CD8-positive, alpha-beta memory T cell (primary cell): ENCODE data around the gene C1orf198. TPM values are rescaled to one million over a fixed set of nuclear protein-coding genes. Genes with fewer than 3 reads are reported as not detected.
A peak's percentile ranks its signal among the peaks of the same experiment; 100 is the strongest.

ENCODE experiments used
- CTCF ChIA-PET: fragments of 350-600 bp; sonication (Branson Sonifier 250); formaldehyde crosslinking; loops from one replicate; lab custom pipeline; 2021; ENCODE audit warnings: antibody characterized with exemption; lab: Charles Lee
- POLR2A ChIA-PET: fragments of 350-600 bp; sonication (Branson Sonifier 250); formaldehyde crosslinking; loops from one replicate; lab custom pipeline; 2021; ENCODE audit warnings: antibody characterized with exemption; lab: Charles Lee
- DNase-seq, 5 donors: peaks; one replicate each; pipeline versions ENCODE4 v3.0.0 to v3.0.0-alpha.2; 2020 to 2022; ENCODE audit warnings: mixed read lengths in 1 of 5
- H3K27ac ChIP-seq: one replicate; pipeline ENCODE4 v1.7.0; 2013; ENCODE audit warnings: low read depth, mild to moderate bottlenecking, low read length, moderate library complexity
- H3K27me3 ChIP-seq: 2 replicates; pipeline ENCODE4 v1.7.0; 2013; ENCODE audit warnings: low read length, mild to moderate bottlenecking; ENCODE audit not compliant: insufficient read depth, poor library complexity, severe bottlenecking
- H3K36me3 ChIP-seq: 2 replicates; pipeline ENCODE4 v1.7.0; 2013; ENCODE audit warnings: mild to moderate bottlenecking, low read length, moderate library complexity; ENCODE audit not compliant: insufficient read depth
- H3K4me1 ChIP-seq: 2 replicates; pipeline ENCODE4 v1.7.0; 2013; ENCODE audit warnings: mild to moderate bottlenecking, low read length, moderate library complexity; ENCODE audit not compliant: insufficient read depth
- H3K4me3 ChIP-seq: 2 replicates; pipeline ENCODE4 v1.7.0; 2013; ENCODE audit warnings: mild to moderate bottlenecking, low read length
- H3K9me3 ChIP-seq: 2 replicates; pipeline ENCODE4 v1.7.0; 2013; ENCODE audit warnings: mild to moderate bottlenecking, low read length
- H3K27ac Mint-ChIP-seq, 8 donors: one replicate each; pipeline ENCODE4 v1.8.0; 2020 to 2021; ENCODE audit warnings: mixed read lengths in 8 of 8, mild to moderate bottlenecking in 6 of 8, inconsistent platforms in 3 of 8, moderate library complexity in 3 of 8
- H3K27me3 Mint-ChIP-seq, 2 donors: one replicate each; pipeline ENCODE4 v1.8.0; 2020 to 2021; ENCODE audit warnings: mixed read lengths in 2 of 2, mild to moderate bottlenecking in 1 of 2, moderate library complexity in 1 of 2
- H3K36me3 Mint-ChIP-seq, 3 donors: one replicate each; pipeline ENCODE4 v1.8.0; 2020 to 2021; ENCODE audit warnings: mixed read lengths in 3 of 3, inconsistent platforms in 1 of 3, mild to moderate bottlenecking in 1 of 3
- H3K4me1 Mint-ChIP-seq, 3 donors: one replicate each; pipeline ENCODE4 v1.8.0; 2020 to 2021; ENCODE audit warnings: mixed read lengths in 3 of 3, inconsistent platforms in 1 of 3, mild to moderate bottlenecking in 1 of 3
- H3K4me3 Mint-ChIP-seq, 7 donors: one replicate each; pipeline ENCODE4 v1.8.0; 2020 to 2021; ENCODE audit warnings: mixed read lengths in 7 of 7, mild to moderate bottlenecking in 6 of 7, moderate library complexity in 4 of 7, inconsistent platforms in 2 of 7
- H3K9me3 Mint-ChIP-seq, 5 donors: one replicate each; pipeline ENCODE4 v1.8.0; 2020 to 2022; ENCODE audit warnings: mixed read lengths in 5 of 5, mild to moderate bottlenecking in 3 of 5, moderate library complexity in 2 of 5, inconsistent platforms in 1 of 5
- polyA plus RNA-seq: library from polyadenylated mRNA; unstranded; fragments of 300-500 nt; fragmentation: Illumina TruSeq; gene quantifications from one replicate; pipeline ENCODE4 v1.2.3, GENCODE V29; 2021
- total RNA-seq, 2 experiments: library from RNA; stranded (reverse); gene quantifications; one replicate each; pipeline ENCODE4 v1.2.3, GENCODE V29; 2021

C1orf198 gene
- total and polyA plus RNA-seq, 3 experiments from 2014 or later = 5.7 to 7.2 (median 5.9) TPM

GRCh38 chr1:230875370-230875769 is 7.0 kb upstream of the C1orf198 start:
- H3K4me1 ChIP-seq = no peaks in the 10 kb centered on the region
- H3K9me3 ChIP-seq = no peaks in the 10 kb centered on the region
- Mint-ChIP-seq H3K4me1 (no peaks in the 10 kb centered on the region), H3K9me3 (no peaks in the 10 kb centered on the region), H3K27ac (no peak overlapping the region), H3K4me3 (no peak overlapping the region), H3K27me3 (peaks cover 30 to 64% of the 10 kb centered on the region in 2 donors), H3K36me3 (no peaks in the 10 kb centered on the region)
- no peak for DNase-seq
- H3K27me3 ChIP-seq = peaks cover 4% of the 10 kb centered on the region
- no peak overlapping the region for H3K27ac ChIP-seq
- ChIA-PET POLR2A (no interaction called here), CTCF (no interaction called here)
- H3K36me3 ChIP-seq = no peaks in the 10 kb centered on the region
- no peak overlapping the region for H3K4me3 ChIP-seq

- Histone ChIP-seq H3K27me3 (no peaks in the 10 kb centered on the region), H3K36me3 (no peaks in the 10 kb centered on the region), H3K4me1 (peaks cover 13% of the 10 kb centered on the region), H3K27ac (no peak overlapping the region), H3K4me3 (no peak overlapping the region), H3K9me3 (no peaks in the 10 kb centered on the region)
- Mint-ChIP-seq H3K4me3 (peak overlapping the region in 1 of 7 donors; percentile 11), H3K4me1 (peaks cover 11 to 23% (median 12%) of the 10 kb centered on the region in 3 donors), H3K27ac (no peak overlapping the region), H3K9me3 (no peaks in the 10 kb centered on the region), H3K36me3 (peaks cover 0 to 5% (median 0%) of the 10 kb centered on the region in 3 donors), H3K27me3 (peaks cover 22 to 41% of the 10 kb centered on the region in 2 donors)
- no peak for DNase-seq
- CTCF ChIA-PET = no interaction called here
- POLR2A ChIA-PET = no interaction called here
These were observed 2.6 kb upstream of the C1orf198 start for GRCh38 chr1:230870916-230871315.

- no peak overlapping the region for H3K4me3 ChIP-seq
- H3K27me3 ChIP-seq = no peaks in the 10 kb centered on the region
- peaks cover 0 to 5% (median 0%) of the 10 kb centered on the region in 3 donors for H3K36me3 Mint-ChIP-seq
- H3K27ac ChIP-seq = no peak overlapping the region
- peaks cover 19 to 33% of the 10 kb centered on the region in 2 donors for H3K27me3 Mint-ChIP-seq
- ChIA-PET CTCF (interaction anchor here (1.3 kb wide), 1 partner anchor 109 kb away, joined by 3 read pairs; the partner anchor contains the start of gene TTC13), POLR2A (no interaction called here)
- no peak for DNase-seq
- no peaks in the 10 kb centered on the region for H3K9me3 ChIP-seq
- H3K4me3 Mint-ChIP-seq = peak overlapping the region; percentile 56 to 88 (median 79)
- no peaks in the 10 kb centered on the region for H3K36me3 ChIP-seq
- no peaks in the 10 kb centered on the region for H3K9me3 Mint-ChIP-seq
- H3K27ac Mint-ChIP-seq = no peak overlapping the region
- H3K4me1 Mint-ChIP-seq = peaks cover 11 to 23% (median 12%) of the 10 kb centered on the region in 3 donors
- H3K4me1 ChIP-seq = peaks cover 13% of the 10 kb centered on the region
These were observed 1.2 kb upstream of the C1orf198 start for GRCh38 chr1:230869500-230869899.

GRCh38 chr1:230868736-230869385 is 540 bp upstream of the C1orf198 start:
- peaks cover 11 to 23% (median 12%) of the 10 kb centered on the region in 3 donors for H3K4me1 Mint-ChIP-seq
- peak overlapping the region in 1 of 8 donors; percentile 72 for H3K27ac Mint-ChIP-seq
- peak overlapping the region; percentile 76 to 93 (median 84) for H3K4me3 Mint-ChIP-seq
- no peaks in the 10 kb centered on the region for H3K27me3 ChIP-seq
- CTCF ChIA-PET = interaction anchor here (1.3 kb wide), 1 partner anchor 110 kb away, joined by 3 read pairs; the partner anchor contains the start of gene TTC13
- H3K27me3 Mint-ChIP-seq = peaks cover 19 to 28% of the 10 kb centered on the region in 2 donors
- DNase-seq = no peak
- POLR2A ChIA-PET = no interaction called here
- H3K27ac ChIP-seq = no peak overlapping the region
- no peaks in the 10 kb centered on the region for H3K36me3 ChIP-seq
- H3K9me3 ChIP-seq = no peaks in the 10 kb centered on the region
- peaks cover 13% of the 10 kb centered on the region for H3K4me1 ChIP-seq
- peaks cover 0 to 5% (median 3%) of the 10 kb centered on the region in 3 donors for H3K36me3 Mint-ChIP-seq
- H3K9me3 Mint-ChIP-seq = no peaks in the 10 kb centered on the region
- peak overlapping the region; percentile 60 for H3K4me3 ChIP-seq

GRCh38 chr1:230867101-230867902 is 1.0 kb downstream of the C1orf198 start:
- Histone ChIP-seq H3K27me3 (no peaks in the 10 kb centered on the region), H3K36me3 (no peaks in the 10 kb centered on the region), H3K4me1 (peaks cover 13% of the 10 kb centered on the region), H3K9me3 (no peaks in the 10 kb centered on the region), H3K27ac (no peak overlapping the region), H3K4me3 (peak overlapping the region; percentile 68)
- no peaks in the 10 kb centered on the region for H3K9me3 Mint-ChIP-seq
- CTCF ChIA-PET = interaction anchor here (0.6 to 1.9 kb wide), 3 partner anchors 8 to 112 kb away, joined by 3 to 4 read pairs (median 3); partner anchors contain the start of genes ARV1 and TTC13
- no peak for DNase-seq
- peak overlapping the region in 6 of 8 donors; percentile 11 to 94 (median 58) for H3K27ac Mint-ChIP-seq
- peaks cover 17 to 19% of the 10 kb centered on the region in 2 donors for H3K27me3 Mint-ChIP-seq
- H3K36me3 Mint-ChIP-seq = peaks cover 0 to 5% (median 3%) of the 10 kb centered on the region in 3 donors
- H3K4me3 Mint-ChIP-seq = peak overlapping the region; percentile 83 to 96 (median 90)
- POLR2A ChIA-PET = no interaction called here
- peaks cover 11 to 28% (median 14%) of the 10 kb centered on the region in 3 donors for H3K4me1 Mint-ChIP-seq

GRCh38 chr1:230866171-230867070 is 1.9 kb downstream of the C1orf198 start:
- no peaks in the 10 kb centered on the region for H3K36me3 ChIP-seq
- Mint-ChIP-seq H3K4me1 (peaks cover 11 to 28% (median 14%) of the 10 kb centered on the region in 3 donors), H3K27ac (peak overlapping the region in 2 of 8 donors; percentile 5 to 6), H3K27me3 (peaks cover 11 to 16% of the 10 kb centered on the region in 2 donors), H3K36me3 (peaks cover 0 to 5% (median 3%) of the 10 kb centered on the region in 3 donors), H3K4me3 (peak overlapping the region; percentile 30 to 96 (median 89)), H3K9me3 (no peaks in the 10 kb centered on the region)
- no peak overlapping the region for H3K27ac ChIP-seq
- peaks cover 13% of the 10 kb centered on the region for H3K4me1 ChIP-seq
- no peak for DNase-seq
- no peak overlapping the region for H3K4me3 ChIP-seq
- ChIA-PET POLR2A (no interaction called here), CTCF (interaction anchor here (1.0 to 1.9 kb wide), 2 partner anchors 8 to 112 kb away, joined by 3 to 4 read pairs; partner anchors contain the start of genes ARV1 and TTC13)
- no peaks in the 10 kb centered on the region for H3K27me3 ChIP-seq
- no peaks in the 10 kb centered on the region for H3K9me3 ChIP-seq

- H3K4me3 Mint-ChIP-seq = peak overlapping the region in 1 of 7 donors; percentile 96
- Histone ChIP-seq H3K4me3 (no peak overlapping the region), H3K27ac (no peak overlapping the region), H3K36me3 (no peaks in the 10 kb centered on the region), H3K4me1 (peaks cover 13% of the 10 kb centered on the region), H3K27me3 (no peaks in the 10 kb centered on the region), H3K9me3 (no peaks in the 10 kb centered on the region)
- ChIA-PET CTCF (no interaction called here), POLR2A (no interaction called here)
- H3K36me3 Mint-ChIP-seq = peaks cover 0 to 5% (median 3%) of the 10 kb centered on the region in 3 donors
- H3K9me3 Mint-ChIP-seq = no peaks in the 10 kb centered on the region
- peak overlapping the region in 2 of 8 donors; percentile 2 to 45 for H3K27ac Mint-ChIP-seq
- peaks cover 9 to 11% of the 10 kb centered on the region in 2 donors for H3K27me3 Mint-ChIP-seq
- H3K4me1 Mint-ChIP-seq = peaks cover 11 to 28% (median 14%) of the 10 kb centered on the region in 3 donors
- DNase-seq = no peak
These were observed 3.1 kb downstream of the C1orf198 start for GRCh38 chr1:230865062-230865817.
